ENCODE data around the gene FOXJ3. TPM values are rescaled to one million over a fixed set of nuclear protein-coding genes. Genes with fewer than 3 reads are reported as not detected.

The FOXJ3 gene
- total RNA-seq, 2 experiments from 2014 or later = 39.3 to 41.9 TPM

- ATAC-seq (no peak), DNase-seq (no peak)
- peaks cover 17% of the 10 kb centered on the region for H3K36me3 Mint-ChIP-seq
- no peaks in the 10 kb centered on the region for H3K27me3 Mint-ChIP-seq
- no peak overlapping the region for H3K27ac Mint-ChIP-seq
- no peaks in the 10 kb centered on the region for H3K9me3 Mint-ChIP-seq (ENCODE audit: low read depth)
- H3K4me1 Mint-ChIP-seq = peaks cover 11% of the 10 kb centered on the region
- no peak overlapping the region for H3K4me3 Mint-ChIP-seq
- CTCF ChIA-PET = interaction anchor here (1.1 kb wide), 1 partner anchor 22 kb away, joined by 3 read pairs; no protein-coding TSS in a partner anchor
These were observed 56.0 kb downstream of the FOXJ3 start for GRCh38 chr1:42279055-42279454.

GRCh38 chr1:42272920-42273319 lies 62.1 kb downstream of the FOXJ3 start:
- Mint-ChIP-seq H3K4me1 (no peaks in the 10 kb centered on the region), H3K27me3 (no peaks in the 10 kb centered on the region), H3K9me3 (ENCODE audit: low read depth) (no peaks in the 10 kb centered on the region), H3K4me3 (no peak overlapping the region), H3K27ac (no peak overlapping the region), H3K36me3 (peaks cover 30% of the 10 kb centered on the region)
- DNase-seq = no peak
- ATAC-seq = no peak
- CTCF ChIA-PET = interaction anchor here (0.6 kb wide), 1 partner anchor 31 kb away, joined by 3 read pairs; no protein-coding TSS in a partner anchor

GRCh38 chr1:42267904-42268303 lies 67.1 kb downstream of the FOXJ3 start:
- CTCF ChIA-PET = no interaction called here
- Mint-ChIP-seq H3K27me3 (no peaks in the 10 kb centered on the region), H3K36me3 (peaks cover 41% of the 10 kb centered on the region), H3K4me3 (no peak overlapping the region), H3K27ac (no peak overlapping the region), H3K9me3 (ENCODE audit: low read depth) (no peaks in the 10 kb centered on the region), H3K4me1 (no peaks in the 10 kb centered on the region)
- DNase-seq = no peak
- no peak for ATAC-seq

GRCh38 chr1:42266253-42267135 lies 68.5 kb downstream of the FOXJ3 start:
- H3K27ac Mint-ChIP-seq = no peak overlapping the region
- ATAC-seq (no peak), DNase-seq (no peak)
- H3K27me3 Mint-ChIP-seq = no peaks in the 10 kb centered on the region
- no peaks in the 10 kb centered on the region for H3K9me3 Mint-ChIP-seq (ENCODE audit: low read depth)
- no peaks in the 10 kb centered on the region for H3K4me1 Mint-ChIP-seq
- peaks cover 45% of the 10 kb centered on the region for H3K36me3 Mint-ChIP-seq
- CTCF ChIA-PET = no interaction called here
- H3K4me3 Mint-ChIP-seq = no peak overlapping the region

GRCh38 chr1:42264511-42265190 lies 70.4 kb downstream of the FOXJ3 start:
- no peak overlapping the region for H3K27ac Mint-ChIP-seq
- peaks cover 46% of the 10 kb centered on the region for H3K36me3 Mint-ChIP-seq
- no peak for DNase-seq
- H3K9me3 Mint-ChIP-seq (ENCODE audit: low read depth) = no peaks in the 10 kb centered on the region
- no peak for ATAC-seq
- no peak overlapping the region for H3K4me3 Mint-ChIP-seq
- peaks cover 3% of the 10 kb centered on the region for H3K4me1 Mint-ChIP-seq
- no peaks in the 10 kb centered on the region for H3K27me3 Mint-ChIP-seq
- CTCF ChIA-PET = interaction anchor here (0.9 kb wide), 1 partner anchor 89 kb away, joined by 3 read pairs; no protein-coding TSS in a partner anchor

- Mint-ChIP-seq H3K36me3 (peaks cover 46% of the 10 kb centered on the region), H3K4me3 (no peak overlapping the region), H3K27ac (no peak overlapping the region), H3K9me3 (ENCODE audit: low read depth) (no peaks in the 10 kb centered on the region), H3K4me1 (peaks cover 5% of the 10 kb centered on the region), H3K27me3 (no peaks in the 10 kb centered on the region)
- ATAC-seq = no peak
- DNase-seq = no peak
- CTCF ChIA-PET = no interaction called here
These were observed 72.0 kb downstream of the FOXJ3 start for GRCh38 chr1:42263019-42263418.

- H3K27ac Mint-ChIP-seq = no peak overlapping the region
- ATAC-seq (no peak), DNase-seq (no peak)
- peaks cover 48% of the 10 kb centered on the region for H3K36me3 Mint-ChIP-seq
- H3K9me3 Mint-ChIP-seq (ENCODE audit: low read depth) = no peaks in the 10 kb centered on the region
- no peak overlapping the region for H3K4me3 Mint-ChIP-seq
- CTCF ChIA-PET = no interaction called here
- peaks cover 5% of the 10 kb centered on the region for H3K4me1 Mint-ChIP-seq
- no peaks in the 10 kb centered on the region for H3K27me3 Mint-ChIP-seq
These were observed 74.5 kb downstream of the FOXJ3 start for GRCh38 chr1:42260376-42261070.

GRCh38 chr1:42259739-42260064 lies 75.3 kb downstream of the FOXJ3 start:
- no peaks in the 10 kb centered on the region for H3K27me3 Mint-ChIP-seq
- no peaks in the 10 kb centered on the region for H3K9me3 Mint-ChIP-seq (ENCODE audit: low read depth)
- no peak overlapping the region for H3K4me3 Mint-ChIP-seq
- H3K4me1 Mint-ChIP-seq = peaks cover 5% of the 10 kb centered on the region
- CTCF ChIA-PET = interaction anchor here (0.9 kb wide), 1 partner anchor 746 kb away, joined by 3 read pairs; no protein-coding TSS in a partner anchor
- DNase-seq = no peak
- H3K36me3 Mint-ChIP-seq = peaks cover 51% of the 10 kb centered on the region
- no peak for ATAC-seq
- H3K27ac Mint-ChIP-seq = no peak overlapping the region

- Mint-ChIP-seq H3K36me3 (peaks cover 47% of the 10 kb centered on the region), H3K27ac (no peak overlapping the region), H3K4me3 (no peak overlapping the region), H3K4me1 (peaks cover 5% of the 10 kb centered on the region), H3K9me3 (ENCODE audit: low read depth) (no peaks in the 10 kb centered on the region), H3K27me3 (no peaks in the 10 kb centered on the region)
- no peak for DNase-seq
- no peak for ATAC-seq
- CTCF ChIA-PET = interaction anchor here (0.9 kb wide), 1 partner anchor 746 kb away, joined by 3 read pairs; no protein-coding TSS in a partner anchor
These were observed 75.8 kb downstream of the FOXJ3 start for GRCh38 chr1:42259059-42259738.

GRCh38 chr1:42258218-42258617 lies 76.8 kb downstream of the FOXJ3 start:
- CTCF ChIA-PET = no interaction called here
- no peaks in the 10 kb centered on the region for H3K9me3 Mint-ChIP-seq (ENCODE audit: low read depth)

GRCh38 chr1:42251042-42251441 lies 84.0 kb downstream of the FOXJ3 start:
- H3K4me3 Mint-ChIP-seq = no peak overlapping the region
- ATAC-seq = no peak
- H3K9me3 Mint-ChIP-seq (ENCODE audit: low read depth) = peaks cover 12% of the 10 kb centered on the region
- DNase-seq = no peak
- peaks cover 2% of the 10 kb centered on the region for H3K4me1 Mint-ChIP-seq
- CTCF ChIA-PET = no interaction called here
- peaks cover 42% of the 10 kb centered on the region for H3K36me3 Mint-ChIP-seq
- no peaks in the 10 kb centered on the region for H3K27me3 Mint-ChIP-seq
- no peak overlapping the region for H3K27ac Mint-ChIP-seq

More at GRCh38 chr1:42258218-42258617, 76.8 kb downstream of the FOXJ3 start:
- ATAC-seq = no peak
- H3K27ac Mint-ChIP-seq = no peak overlapping the region
- DNase-seq = no peak
- H3K4me1 Mint-ChIP-seq = peaks cover 5% of the 10 kb centered on the region
- no peak overlapping the region for H3K4me3 Mint-ChIP-seq
- no peaks in the 10 kb centered on the region for H3K27me3 Mint-ChIP-seq
- peaks cover 40% of the 10 kb centered on the region for H3K36me3 Mint-ChIP-seq

- H3K9me3 Mint-ChIP-seq (ENCODE audit: low read depth) = peaks cover 12% of the 10 kb centered on the region
- no peak overlapping the region for H3K4me3 Mint-ChIP-seq
- H3K36me3 Mint-ChIP-seq = peaks cover 43% of the 10 kb centered on the region
- DNase-seq = no peak
- no peaks in the 10 kb centered on the region for H3K27me3 Mint-ChIP-seq
- peaks cover 3% of the 10 kb centered on the region for H3K4me1 Mint-ChIP-seq
- ATAC-seq = no peak
- H3K27ac Mint-ChIP-seq = no peak overlapping the region
- CTCF ChIA-PET = no interaction called here
These were observed 84.9 kb downstream of the FOXJ3 start for GRCh38 chr1:42250164-42250563.
